ENCODE results near the gene HMGXB3.
A peak's percentile ranks its signal among the peaks of the same experiment; 100 is the strongest.

The HMGXB3 gene

GRCh38 chr5:149959406-149960236 lies 40.9 kb upstream of the HMGXB3 start:
- peak; percentile 30 for DNase-seq (ENCODE audit: low read depth)
- peak overlapping the region; percentile 73 for H3K4me3 ChIP-seq (ENCODE audit: low read depth, low read length)
- TF ChIP-seq CTCF (IDR thresholded peaks at IDR 0.05; ENCODE audit: low read depth, low read length, missing control alignments) = peak; percentile 77

- no peak for TF ChIP-seq CTCF (IDR thresholded peaks at IDR 0.05; ENCODE audit: low read depth, low read length, missing control alignments)
- H3K4me3 ChIP-seq (ENCODE audit: low read depth, low read length) = peak within 1 kb of the TSS; percentile 73
- DNase-seq (ENCODE audit: low read depth) = peak; percentile 89
Measured at GRCh38 chr5:149960272-149961185, 40.0 kb upstream of the HMGXB3 start, which contains the start of gene SLC26A2. Gene SLC26A2, plus strand, starts transcription at chr5:149960758. Its CDS starts 16,895 bp downstream, at chr5:149977653.

GRCh38 chr5:149961186-149961685 lies 39.3 kb upstream of the HMGXB3 start:
- DNase-seq (ENCODE audit: low read depth) = no peak
- peak overlapping the region; percentile 73 for H3K4me3 ChIP-seq (ENCODE audit: low read depth, low read length)
- TF ChIP-seq CTCF (IDR thresholded peaks at IDR 0.05; ENCODE audit: low read depth, low read length, missing control alignments) = no peak

GRCh38 chr5:149961957-149962409 lies 38.6 kb upstream of the HMGXB3 start:
- DNase-seq (ENCODE audit: low read depth) = no peak
- H3K4me3 ChIP-seq (ENCODE audit: low read depth, low read length) = no peak overlapping the region
- TF ChIP-seq CTCF (IDR thresholded peaks at IDR 0.05; ENCODE audit: low read depth, low read length, missing control alignments) = peak; percentile 34

- H3K4me3 ChIP-seq (ENCODE audit: low read depth, low read length) = no peak overlapping the region
- no peak for DNase-seq (ENCODE audit: low read depth)
- TF ChIP-seq CTCF (IDR thresholded peaks at IDR 0.05; ENCODE audit: low read depth, low read length, missing control alignments) = no peak
Measured at GRCh38 chr5:149962601-149963300, 37.8 kb upstream of the HMGXB3 start.

- H3K4me3 ChIP-seq (ENCODE audit: low read depth, low read length) = no peak overlapping the region
- DNase-seq (ENCODE audit: low read depth) = no peak
- TF ChIP-seq CTCF (IDR thresholded peaks at IDR 0.05; ENCODE audit: low read depth, low read length, missing control alignments) = no peak
Measured at GRCh38 chr5:149963729-149964128, 36.8 kb upstream of the HMGXB3 start.

Measured in GM12864 (cell line).